Activated B cell treated with CpG ODN at 0.5 μM for 24 hours (primary cell): Measurements from ENCODE around the gene FBXO8. TPM values are rescaled to one million over a fixed set of nuclear protein-coding genes. Genes with fewer than 3 reads are reported as not detected.

ENCODE experiments used
- ATAC-seq: fragments of 200-7000 bp; cut with Tn5 transposase; one replicate; pipeline ENCODE4 v1.10.0; 2021; ENCODE audit warnings: low read depth, mild to moderate bottlenecking, moderate library complexity
- CTCF ChIA-PET: fragments of 350-600 bp; sonication (Branson Sonifier 250); formaldehyde crosslinking; loops from one replicate; lab custom pipeline; 2021; ENCODE audit warnings: antibody characterized with exemption; lab: Charles Lee
- POLR2A ChIA-PET: fragments of 350-600 bp; sonication (Branson Sonifier 250); formaldehyde crosslinking; loops from one replicate; lab custom pipeline; 2021; ENCODE audit warnings: antibody characterized with exemption; lab: Charles Lee
- DNase-seq: peaks from one replicate; pipeline ENCODE4 v3.0.0; 2022
- H3K27ac Mint-ChIP-seq: one replicate; pipeline ENCODE4 v1.8.0; 2020; ENCODE audit warnings: mixed read lengths
- H3K27me3 Mint-ChIP-seq: one replicate; pipeline ENCODE4 v1.8.0; 2021; ENCODE audit warnings: mixed read lengths
- H3K36me3 Mint-ChIP-seq: one replicate; pipeline ENCODE4 v1.8.0; 2021; ENCODE audit warnings: low read depth, mixed read lengths
- H3K4me1 Mint-ChIP-seq: one replicate; pipeline ENCODE4 v1.8.0; 2021; ENCODE audit warnings: mixed read lengths
- H3K4me3 Mint-ChIP-seq: one replicate; pipeline ENCODE4 v1.8.0; 2020; ENCODE audit warnings: mild to moderate bottlenecking, mixed read lengths
- H3K9me3 Mint-ChIP-seq: one replicate; pipeline ENCODE4 v1.8.0; 2020; ENCODE audit warnings: mixed read lengths
- intact Hi-C: fragments of 100-400 bp; cut with micrococcal nuclease; formaldehyde crosslinking; loops from one replicate; pipeline ENCODE4 v1.15.1; 2024
- total RNA-seq: library from RNA; stranded (reverse); gene quantifications from 2 replicates; pipeline ENCODE4 v1.2.3, GENCODE V29; 2022
- TF ChIP-seq, protein P1 (sequence below): fragments of 200-600 bp; IDR thresholded peaks from one replicate; pipeline ENCODE4 v1.8.0; 2022; ENCODE audit warnings: antibody characterized with exemption, mild to moderate bottlenecking

The FBXO8 gene
- 15.8 and 17.8 TPM in 2 replicates for total RNA-seq

DNA sequence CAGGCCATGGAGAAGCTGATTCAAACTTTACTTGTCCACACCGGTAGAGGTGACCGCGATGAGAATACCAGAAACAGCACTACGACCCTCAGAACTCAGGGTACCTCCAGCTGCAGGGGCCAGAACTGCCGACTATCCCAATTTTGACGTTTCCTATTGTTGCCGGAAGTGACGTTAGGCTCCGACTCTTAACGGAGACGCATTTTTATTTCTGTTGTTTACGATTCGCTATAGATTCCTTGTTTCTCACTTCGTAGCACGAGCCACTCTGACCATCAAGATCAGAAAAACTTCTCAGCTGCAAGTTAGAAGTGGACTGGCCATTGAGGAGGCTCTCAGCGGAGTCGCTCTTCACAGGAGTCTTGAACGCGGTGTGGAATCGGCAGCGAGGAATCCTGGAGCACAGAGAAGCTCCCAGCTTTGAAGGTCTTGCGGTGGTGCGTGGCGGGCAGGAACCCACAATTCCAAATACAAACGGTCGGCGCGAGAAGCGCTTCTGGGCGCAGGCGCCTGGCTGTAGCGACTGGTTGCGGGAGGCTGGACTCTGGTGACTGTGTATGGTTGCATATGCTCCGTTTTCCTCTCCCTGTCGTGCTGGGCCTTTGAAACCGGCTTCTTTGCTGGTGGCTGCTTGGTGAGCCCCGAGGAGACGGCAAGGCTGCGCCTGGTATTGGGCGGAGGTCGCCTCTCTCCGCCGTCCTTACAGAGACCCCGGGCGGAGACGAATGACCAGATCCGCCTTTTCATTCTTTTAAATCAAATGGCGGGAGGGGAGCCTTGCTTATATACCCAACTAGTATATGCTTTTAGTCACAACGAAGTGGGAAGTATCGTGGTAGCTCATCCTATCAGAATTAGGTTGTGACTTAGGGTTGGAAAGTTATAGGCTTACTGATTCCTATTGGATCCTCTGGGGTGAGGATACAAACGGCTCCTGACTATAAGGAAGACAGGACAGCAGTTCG lies at the start of gene FBXO8, which contains the start of gene CEP44:
Gene FBXO8 (minus strand): TSS at position 161 of the 965 bp plus-strand sequence. CDS start 20,575 bp downstream, outside the sequence.
Gene CEP44 (plus strand): TSS at position 405 of the 965 bp plus-strand sequence. CDS start 15,211 bp downstream, outside the sequence.
- Mint-ChIP-seq H3K9me3 (no peaks in the 10 kb centered on the region), H3K4me3 (peak within 1 kb of the TSS; percentile 99), H3K36me3 (peaks cover 31% of the 10 kb centered on the region), H3K4me1 (peaks cover 56% of the 10 kb centered on the region), H3K27ac (peak within 1 kb of the TSS; percentile 99), H3K27me3 (no peaks in the 10 kb centered on the region)
- intact Hi-C loops, result loop anchor here (1.0 to 5.0 kb wide), 5 partner anchors 61 to 1914 kb away; partner anchors contain the start of genes GALNT7, HMGB2, SAP30 and SPATA4
- ATAC-seq (peak; percentile 62), DNase-seq (peak; percentile 61)
- CTCF ChIA-PET, result no interaction called here
- POLR2A ChIA-PET, result interaction anchor here (0.7 to 2.0 kb wide), 5 partner anchors 16 to 1115 kb away, joined by 3 to 10 read pairs (median 5); partner anchors contain the start of genes GALNT7, HMGB2 and SAP30
- TF ChIP-seq, protein P1, sequence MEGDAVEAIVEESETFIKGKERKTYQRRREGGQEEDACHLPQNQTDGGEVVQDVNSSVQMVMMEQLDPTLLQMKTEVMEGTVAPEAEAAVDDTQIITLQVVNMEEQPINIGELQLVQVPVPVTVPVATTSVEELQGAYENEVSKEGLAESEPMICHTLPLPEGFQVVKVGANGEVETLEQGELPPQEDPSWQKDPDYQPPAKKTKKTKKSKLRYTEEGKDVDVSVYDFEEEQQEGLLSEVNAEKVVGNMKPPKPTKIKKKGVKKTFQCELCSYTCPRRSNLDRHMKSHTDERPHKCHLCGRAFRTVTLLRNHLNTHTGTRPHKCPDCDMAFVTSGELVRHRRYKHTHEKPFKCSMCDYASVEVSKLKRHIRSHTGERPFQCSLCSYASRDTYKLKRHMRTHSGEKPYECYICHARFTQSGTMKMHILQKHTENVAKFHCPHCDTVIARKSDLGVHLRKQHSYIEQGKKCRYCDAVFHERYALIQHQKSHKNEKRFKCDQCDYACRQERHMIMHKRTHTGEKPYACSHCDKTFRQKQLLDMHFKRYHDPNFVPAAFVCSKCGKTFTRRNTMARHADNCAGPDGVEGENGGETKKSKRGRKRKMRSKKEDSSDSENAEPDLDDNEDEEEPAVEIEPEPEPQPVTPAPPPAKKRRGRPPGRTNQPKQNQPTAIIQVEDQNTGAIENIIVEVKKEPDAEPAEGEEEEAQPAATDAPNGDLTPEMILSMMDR, result no peak

DNA sequence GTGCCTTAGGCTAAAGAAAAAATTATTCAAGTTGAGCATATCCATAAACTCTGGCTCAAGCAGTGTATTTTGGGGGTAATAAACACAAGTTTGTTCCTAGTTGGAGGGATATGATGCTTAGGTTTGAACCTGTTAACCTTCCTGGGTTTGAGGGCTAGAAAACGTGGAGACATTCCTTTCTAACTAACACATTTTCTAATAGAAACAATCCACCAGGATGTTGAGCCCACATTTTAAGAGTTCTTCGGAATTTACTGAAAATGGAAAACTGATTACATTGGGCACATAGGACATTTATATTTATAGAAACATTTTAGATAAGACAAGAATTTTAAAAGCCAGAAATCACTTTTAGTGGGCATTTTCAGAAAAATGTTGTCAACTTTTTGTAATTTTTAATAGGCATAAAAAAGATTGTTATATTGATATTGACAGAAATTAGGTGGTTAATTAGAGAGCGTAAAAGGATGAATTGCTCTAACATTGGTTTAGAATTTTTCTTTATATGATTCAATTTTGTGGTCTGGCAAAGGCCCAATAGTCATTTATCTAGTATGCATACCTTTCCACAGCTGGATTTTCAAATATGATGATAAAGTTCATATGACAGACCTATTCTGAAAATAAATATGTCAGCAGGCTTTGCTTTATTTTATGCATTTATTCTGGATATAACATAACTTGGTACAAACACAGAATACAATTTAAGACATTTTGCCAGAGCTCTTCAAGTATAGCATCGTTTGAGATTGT lies 49.5 kb upstream of the FBXO8 start:
- TF ChIP-seq, protein P1, result no peak
- Mint-ChIP-seq H3K9me3 (no peaks in the 10 kb centered on the region), H3K4me3 (no peak overlapping the region), H3K27me3 (no peaks in the 10 kb centered on the region), H3K4me1 (no peaks in the 10 kb centered on the region), H3K36me3 (no peaks in the 10 kb centered on the region), H3K27ac (no peak overlapping the region)
- ChIA-PET POLR2A (no interaction called here), CTCF (no interaction called here)
- DNase-seq (no peak), ATAC-seq (no peak)
- intact Hi-C loops, result no loop called here

DNA sequence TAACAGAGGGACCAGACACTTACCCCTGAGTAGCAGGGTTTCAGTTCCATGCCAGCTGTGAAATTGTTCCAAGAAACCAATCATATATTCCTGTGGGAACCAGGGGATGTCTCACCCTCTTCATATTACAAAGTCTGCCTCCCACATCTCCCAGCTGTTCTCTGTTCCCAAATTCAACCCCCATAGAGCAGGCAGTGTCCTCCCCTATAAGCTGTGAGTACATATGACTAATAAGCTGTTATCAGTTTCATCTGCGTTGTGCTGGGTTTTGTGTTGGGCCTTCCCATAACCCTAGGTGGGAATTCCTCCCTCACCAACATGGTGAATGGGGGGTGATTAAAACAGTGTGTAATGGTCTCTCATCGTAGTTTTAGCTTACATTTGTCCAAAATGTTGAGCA lies 41.3 kb upstream of the FBXO8 start:
- ATAC-seq (no peak), DNase-seq (no peak)
- H3K4me1 Mint-ChIP-seq, result no peaks in the 10 kb centered on the region
- H3K27me3 Mint-ChIP-seq, result no peaks in the 10 kb centered on the region
- no peaks in the 10 kb centered on the region for H3K9me3 Mint-ChIP-seq
- ChIA-PET POLR2A (no interaction called here), CTCF (no interaction called here)
- H3K27ac Mint-ChIP-seq, result no peak overlapping the region
- no peak overlapping the region for H3K4me3 Mint-ChIP-seq
- TF ChIP-seq, protein P1, result no peak
- peaks cover 8% of the 10 kb centered on the region for H3K36me3 Mint-ChIP-seq
- intact Hi-C loops, result no loop called here

- intact Hi-C loops, result no loop called here
- POLR2A ChIA-PET, result no interaction called here
- Mint-ChIP-seq H3K27me3 (no peaks in the 10 kb centered on the region), H3K27ac (no peak overlapping the region), H3K36me3 (peaks cover 8% of the 10 kb centered on the region), H3K9me3 (no peaks in the 10 kb centered on the region), H3K4me1 (no peaks in the 10 kb centered on the region), H3K4me3 (no peak overlapping the region)
- DNase-seq (no peak), ATAC-seq (no peak)
- TF ChIP-seq, protein P1, result no peak
- CTCF ChIA-PET, result no interaction called here
These were observed 40.8 kb upstream of the FBXO8 start for GRCh38 chr4:174324236-174324635.
